ENCODE data around the gene DNM3. TPM values are rescaled to one million over a fixed set of nuclear protein-coding genes. Genes with fewer than 3 reads are reported as not detected.

Gene DNM3
- total RNA-seq, 1 experiment from 2014 or later = 2.7 TPM

DNA sequence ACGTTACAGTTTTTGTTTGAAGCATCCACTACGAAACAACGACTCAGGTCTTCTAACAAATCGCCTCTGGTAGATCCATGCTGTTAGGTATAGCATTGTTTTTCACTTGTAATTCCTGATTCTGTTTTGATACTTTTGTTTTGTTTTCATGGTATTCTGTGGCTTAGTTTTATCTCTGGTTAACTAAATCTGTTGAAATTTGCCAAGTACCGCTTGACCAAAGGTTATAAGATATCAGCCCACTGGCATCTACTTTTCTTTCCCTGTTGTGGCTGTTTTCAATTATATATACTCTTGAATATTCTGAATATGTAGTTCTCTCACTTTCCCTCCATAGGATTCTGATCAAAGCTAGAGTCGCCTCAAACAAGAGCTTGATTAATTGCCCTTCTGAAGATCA, 304.4 kb downstream of the DNM3 start:
- TF ChIP-seq, protein P1, sequence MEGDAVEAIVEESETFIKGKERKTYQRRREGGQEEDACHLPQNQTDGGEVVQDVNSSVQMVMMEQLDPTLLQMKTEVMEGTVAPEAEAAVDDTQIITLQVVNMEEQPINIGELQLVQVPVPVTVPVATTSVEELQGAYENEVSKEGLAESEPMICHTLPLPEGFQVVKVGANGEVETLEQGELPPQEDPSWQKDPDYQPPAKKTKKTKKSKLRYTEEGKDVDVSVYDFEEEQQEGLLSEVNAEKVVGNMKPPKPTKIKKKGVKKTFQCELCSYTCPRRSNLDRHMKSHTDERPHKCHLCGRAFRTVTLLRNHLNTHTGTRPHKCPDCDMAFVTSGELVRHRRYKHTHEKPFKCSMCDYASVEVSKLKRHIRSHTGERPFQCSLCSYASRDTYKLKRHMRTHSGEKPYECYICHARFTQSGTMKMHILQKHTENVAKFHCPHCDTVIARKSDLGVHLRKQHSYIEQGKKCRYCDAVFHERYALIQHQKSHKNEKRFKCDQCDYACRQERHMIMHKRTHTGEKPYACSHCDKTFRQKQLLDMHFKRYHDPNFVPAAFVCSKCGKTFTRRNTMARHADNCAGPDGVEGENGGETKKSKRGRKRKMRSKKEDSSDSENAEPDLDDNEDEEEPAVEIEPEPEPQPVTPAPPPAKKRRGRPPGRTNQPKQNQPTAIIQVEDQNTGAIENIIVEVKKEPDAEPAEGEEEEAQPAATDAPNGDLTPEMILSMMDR (conservative IDR thresholded peaks at IDR 0.05) = no peak
- H3K27ac Mint-ChIP-seq = no peak overlapping the region

More for the DNA sequence above, 304.4 kb downstream of the DNM3 start:
- H3K27me3 Mint-ChIP-seq (ENCODE audit: low read depth) = no peaks in the 10 kb centered on the region
- Histone ChIP-seq H3K4me1 (ENCODE audit: insufficient read depth, low read length) (no peaks in the 10 kb centered on the region), H3K18ac (ENCODE audit: insufficient read length, low read depth, low read length) (no peak overlapping the region), H3T11ph (ENCODE audit: low read length) (no peak overlapping the region), H4K5ac (ENCODE audit: insufficient read length, low read depth, low read length) (no peak overlapping the region), H3K56ac (ENCODE audit: insufficient read length, low read depth, low read length) (no peak overlapping the region), H2AFZ (ENCODE audit: low read length) (no peak overlapping the region), H3K23ac (ENCODE audit: insufficient read length, low read depth, low read length) (no peak overlapping the region), H2AK5ac (ENCODE audit: insufficient read length, low read length) (no peak overlapping the region), H3K23me2 (ENCODE audit: insufficient read length, low read depth, low read length, poor library complexity, severe bottlenecking) (no peaks in the 10 kb centered on the region), H3K14ac (ENCODE audit: insufficient read depth, low read length) (no peak overlapping the region), H3K9ac (ENCODE audit: extremely low read depth, insufficient read length, low read length) (no peak overlapping the region), H4K91ac (ENCODE audit: insufficient read length, low read depth, low read length) (no peak overlapping the region), H2BK15ac (ENCODE audit: low read depth, low read length) (no peak overlapping the region), H3K9me3 (ENCODE audit: control insufficient read depth, low read depth, low read length) (no peaks in the 10 kb centered on the region), H3K79me1 (ENCODE audit: insufficient read depth, low read depth, low read length, poor library complexity, severe bottlenecking) (no peaks in the 10 kb centered on the region), H3K27me3 (ENCODE audit: insufficient read depth, low read length) (no peaks in the 10 kb centered on the region), H4K8ac (replicated peaks; ENCODE audit: insufficient read length, low read depth, low read length) (no peak overlapping the region), H4K20me1 (ENCODE audit: control insufficient read depth, insufficient read depth, insufficient read length) (no peaks in the 10 kb centered on the region), H2BK20ac (ENCODE audit: low read depth, low read length, poor library complexity, severe bottlenecking) (no peak overlapping the region), H2BK120ac (ENCODE audit: low read depth, low read length, poor library complexity, severe bottlenecking) (no peak overlapping the region), H3K27ac (ENCODE audit: insufficient read length, low read depth, low read length) (no peak overlapping the region), H2BK12ac (ENCODE audit: insufficient read length, low read depth, low read length) (no peak overlapping the region), H3K4ac (ENCODE audit: low read depth, low read length) (no peak overlapping the region), H2BK5ac (ENCODE audit: insufficient read length, low read length) (no peak overlapping the region), H3K4me2 (ENCODE audit: insufficient read depth, insufficient read length, low read length) (no peak overlapping the region), H3K79me2 (ENCODE audit: insufficient read depth, low read length) (no peaks in the 10 kb centered on the region)
- DNase-seq = no peak
- H3K36me3 Mint-ChIP-seq (ENCODE audit: insufficient read depth in 1 of 3, low read depth in 3 of 3) = no peaks in the 10 kb centered on the region
- no peaks in the 10 kb centered on the region for H3K9me3 Mint-ChIP-seq
- H3K4me3 Mint-ChIP-seq = no peak overlapping the region
- WGBS (ENCODE audit: extremely low coverage, insufficient read length, low lambda C conversion rate) = no CpG with 5 or more reads among the region's 6 CpGs
- H3K4me1 Mint-ChIP-seq = peaks cover 26 to 36% of the 10 kb centered on the region in 2 experiments
